H9 (cell line): ENCODE results near the gene FAM185A. TPM values are rescaled to one million over a fixed set of nuclear protein-coding genes. Genes with fewer than 3 reads are reported as not detected.

Source experiments
- DNase-seq: peaks from one replicate; pipeline ENCODE4 v3.0.0-alpha.2; 2017
- H2AFZ ChIP-seq: one replicate; pipeline ENCODE4 v1.6.1; 2013; ENCODE audit warnings: mild to moderate bottlenecking, low read length, control low read depth, moderate library complexity
- H2AK5ac ChIP-seq: 2 replicates; pipeline ENCODE4 v1.6.1; 2013; ENCODE audit warnings: low read length, control low read depth, mixed read lengths; ENCODE audit not compliant: insufficient read length
- H2BK120ac ChIP-seq: one replicate; pipeline ENCODE4 v1.6.1; 2013; ENCODE audit warnings: low read depth, mild to moderate bottlenecking, low read length, control low read depth, inconsistent platforms; ENCODE audit not compliant: poor library complexity, severe bottlenecking
- H2BK12ac ChIP-seq: 2 replicates; pipeline ENCODE4 v1.6.1; 2013; ENCODE audit warnings: low read length, control low read depth, mixed read lengths, low read depth; ENCODE audit not compliant: insufficient read length
- H2BK15ac ChIP-seq: 2 replicates; pipeline ENCODE4 v1.6.1; 2013; ENCODE audit warnings: low read depth, low read length, control low read depth
- H2BK20ac ChIP-seq: one replicate; pipeline ENCODE4 v1.6.1; 2013; ENCODE audit warnings: low read depth, mild to moderate bottlenecking, low read length, control low read depth, inconsistent platforms; ENCODE audit not compliant: poor library complexity, severe bottlenecking
- H2BK5ac ChIP-seq: 2 replicates; pipeline ENCODE4 v1.6.1; 2013; ENCODE audit warnings: low read length, control low read depth, mixed read lengths; ENCODE audit not compliant: insufficient read length
- H3K14ac ChIP-seq: 2 replicates; pipeline ENCODE4 v1.6.1; 2013; ENCODE audit warnings: low read length, control low read depth; ENCODE audit not compliant: insufficient read depth
- H3K18ac ChIP-seq: 2 replicates; pipeline ENCODE4 v1.6.1; 2013; ENCODE audit warnings: low read depth, mild to moderate bottlenecking, mixed read lengths, low read length, control low read depth; ENCODE audit not compliant: insufficient read length
- H3K23ac ChIP-seq: 2 replicates; pipeline ENCODE4 v1.6.1; 2013; ENCODE audit warnings: low read length, control low read depth, mixed read lengths, low read depth; ENCODE audit not compliant: insufficient read length
- H3K23me2 ChIP-seq: 2 replicates; pipeline ENCODE4 v1.6.1; 2013; ENCODE audit warnings: low read depth, mild to moderate bottlenecking, mixed read lengths, low read length, control low read depth; ENCODE audit not compliant: insufficient read length, poor library complexity, severe bottlenecking
- H3K27ac ChIP-seq: 2 replicates; pipeline ENCODE4 v1.5.1; 2013; ENCODE audit warnings: low read length, control low read depth, mixed read lengths, low read depth; ENCODE audit not compliant: insufficient read length
- H3K27me3 ChIP-seq: 2 replicates; pipeline ENCODE4 v1.6.1; 2013; ENCODE audit warnings: low read length, control low read depth, inconsistent platforms; ENCODE audit not compliant: insufficient read depth
- H3K4ac ChIP-seq: 2 replicates; pipeline ENCODE4 v1.6.1; 2013; ENCODE audit warnings: low read depth, mild to moderate bottlenecking, control low read depth, inconsistent platforms, low read length, moderate library complexity
- H3K4me1 ChIP-seq: 2 replicates; pipeline ENCODE4 v1.6.1; 2013; ENCODE audit warnings: low read length, control low read depth, inconsistent platforms; ENCODE audit not compliant: insufficient read depth
- H3K4me2 ChIP-seq: 2 replicates; pipeline ENCODE4 v1.6.1; 2013; ENCODE audit warnings: low read length, control low read depth, mixed read lengths; ENCODE audit not compliant: insufficient read length, insufficient read depth
- H3K56ac ChIP-seq: 2 replicates; pipeline ENCODE4 v1.6.1; 2013; ENCODE audit warnings: low read depth, mild to moderate bottlenecking, mixed read lengths, low read length, control low read depth; ENCODE audit not compliant: insufficient read length
- H3K79me1 ChIP-seq: 2 replicates; pipeline ENCODE4 v1.6.1; 2013; ENCODE audit warnings: low read depth, mild to moderate bottlenecking, moderate library complexity, low read length, control low read depth, inconsistent platforms; ENCODE audit not compliant: insufficient read depth, poor library complexity, severe bottlenecking
- H3K79me2 ChIP-seq: 2 replicates; pipeline ENCODE4 v1.6.1; 2013; ENCODE audit warnings: low read length, control low read depth, inconsistent platforms; ENCODE audit not compliant: insufficient read depth
- H3K9ac ChIP-seq: 2 replicates; pipeline ENCODE4 v1.6.1; 2013; ENCODE audit warnings: low read length, control low read depth, mixed read lengths; ENCODE audit not compliant: insufficient read length; ENCODE audit errors: extremely low read depth
- H3K9me3 ChIP-seq: one replicate; pipeline ENCODE4 v1.6.1; 2013; ENCODE audit warnings: low read depth, low read length, inconsistent platforms; ENCODE audit not compliant: control insufficient read depth
- H3T11ph ChIP-seq: one replicate; pipeline ENCODE4 v1.6.1; 2013; ENCODE audit warnings: mild to moderate bottlenecking, low read length, control low read depth, inconsistent platforms
- H4K20me1 ChIP-seq: one replicate; pipeline ENCODE4 v1.6.1; 2013; ENCODE audit not compliant: control insufficient read depth, insufficient read length, insufficient read depth
- H4K5ac ChIP-seq: 2 replicates; pipeline ENCODE4 v1.6.1; 2013; ENCODE audit warnings: low read depth, mild to moderate bottlenecking, mixed read lengths, low read length, control low read depth; ENCODE audit not compliant: insufficient read length
- H4K8ac ChIP-seq: replicated peaks from 2 replicates; pipeline ENCODE4 v1.6.1; 2013; ENCODE audit warnings: low read length, control low read depth, mixed read lengths, low read depth; ENCODE audit not compliant: insufficient read length
- H4K91ac ChIP-seq: 2 replicates; pipeline ENCODE4 v1.6.1; 2013; ENCODE audit warnings: low read depth, mild to moderate bottlenecking, moderate library complexity, mixed read lengths, low read length, control low read depth; ENCODE audit not compliant: insufficient read length
- H3K27ac Mint-ChIP-seq, 3 experiments: 2 replicates in 2 of 3; 3 replicates in 1 of 3; pipeline ENCODE4 v1.8.0; 2020 to 2021; ENCODE audit warnings: mixed read lengths in 3 of 3, mild to moderate bottlenecking in 1 of 3, moderate library complexity in 1 of 3
- H3K27me3 Mint-ChIP-seq: 2 replicates; pipeline ENCODE4 v1.8.0; 2021; ENCODE audit warnings: low read depth, mild to moderate bottlenecking, moderate library complexity, mixed read lengths
- H3K36me3 Mint-ChIP-seq, 3 experiments: 2 replicates in 2 of 3; 3 replicates in 1 of 3; pipeline ENCODE4 v1.8.0; 2020 to 2021; ENCODE audit warnings: low read depth in 3 of 3, mixed read lengths in 3 of 3; ENCODE audit not compliant: insufficient read depth in 1 of 3
- H3K4me1 Mint-ChIP-seq, 2 experiments: 2 replicates each; pipeline ENCODE4 v1.8.0; 2020; ENCODE audit warnings: mixed read lengths in 2 of 2
- H3K4me3 Mint-ChIP-seq, 2 experiments: 2 replicates in 1 of 2; 3 replicates in 1 of 2; pipeline ENCODE4 v1.8.0; 2020 to 2021; ENCODE audit warnings: mild to moderate bottlenecking in 2 of 2, mixed read lengths in 2 of 2, moderate library complexity in 1 of 2
- H3K9me3 Mint-ChIP-seq, 2 experiments: 2 replicates in 1 of 2; 3 replicates in 1 of 2; pipeline ENCODE4 v1.8.0; 2020; ENCODE audit warnings: mild to moderate bottlenecking in 2 of 2, mixed read lengths in 2 of 2, moderate library complexity in 1 of 2
- total RNA-seq: library from RNA; stranded (reverse); gene quantifications from 2 replicates; pipeline ENCODE4 v1.2.1, GENCODE V29; 2021
- TF ChIP-seq, protein P1 (sequence below): fragments of 200-600 bp; sonication (generic); conservative IDR thresholded peaks from 3 replicates; pipeline ENCODE4 v1.8.0; 2021; ENCODE audit warnings: antibody characterized with exemption, mild to moderate bottlenecking

FAM185A gene
- total RNA-seq, 1 experiment from 2014 or later, result 7.0 TPM

GRCh38 chr7:102856036-102856435, 107.2 kb downstream of the FAM185A start:
- Histone ChIP-seq H3K4me2 (no peak overlapping the region), H3K27ac (no peak overlapping the region), H2AK5ac (no peak overlapping the region), H2BK120ac (no peak overlapping the region), H4K91ac (no peak overlapping the region), H3K79me2 (no peaks in the 10 kb centered on the region), H3K9me3 (no peaks in the 10 kb centered on the region), H3K4ac (no peak overlapping the region), H2BK12ac (no peak overlapping the region), H3T11ph (no peak overlapping the region), H3K23me2 (no peaks in the 10 kb centered on the region), H2BK20ac (no peak overlapping the region), H3K9ac (no peak overlapping the region), H3K56ac (no peak overlapping the region), H3K27me3 (no peaks in the 10 kb centered on the region), H4K5ac (no peak overlapping the region), H3K4me1 (peaks cover 2% of the 10 kb centered on the region; the same call in 1 of the 2 replicates), H3K18ac (no peak overlapping the region), H3K14ac (no peak overlapping the region), H4K20me1 (no peaks in the 10 kb centered on the region), H2BK15ac (no peak overlapping the region), H3K79me1 (no peaks in the 10 kb centered on the region), H2BK5ac (no peak overlapping the region), H3K23ac (no peak overlapping the region), H4K8ac (no peak overlapping the region), H2AFZ (no peak overlapping the region)
- no peaks in the 10 kb centered on the region for H3K36me3 Mint-ChIP-seq
- TF ChIP-seq, protein P1, sequence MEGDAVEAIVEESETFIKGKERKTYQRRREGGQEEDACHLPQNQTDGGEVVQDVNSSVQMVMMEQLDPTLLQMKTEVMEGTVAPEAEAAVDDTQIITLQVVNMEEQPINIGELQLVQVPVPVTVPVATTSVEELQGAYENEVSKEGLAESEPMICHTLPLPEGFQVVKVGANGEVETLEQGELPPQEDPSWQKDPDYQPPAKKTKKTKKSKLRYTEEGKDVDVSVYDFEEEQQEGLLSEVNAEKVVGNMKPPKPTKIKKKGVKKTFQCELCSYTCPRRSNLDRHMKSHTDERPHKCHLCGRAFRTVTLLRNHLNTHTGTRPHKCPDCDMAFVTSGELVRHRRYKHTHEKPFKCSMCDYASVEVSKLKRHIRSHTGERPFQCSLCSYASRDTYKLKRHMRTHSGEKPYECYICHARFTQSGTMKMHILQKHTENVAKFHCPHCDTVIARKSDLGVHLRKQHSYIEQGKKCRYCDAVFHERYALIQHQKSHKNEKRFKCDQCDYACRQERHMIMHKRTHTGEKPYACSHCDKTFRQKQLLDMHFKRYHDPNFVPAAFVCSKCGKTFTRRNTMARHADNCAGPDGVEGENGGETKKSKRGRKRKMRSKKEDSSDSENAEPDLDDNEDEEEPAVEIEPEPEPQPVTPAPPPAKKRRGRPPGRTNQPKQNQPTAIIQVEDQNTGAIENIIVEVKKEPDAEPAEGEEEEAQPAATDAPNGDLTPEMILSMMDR, result no peak
- no peak overlapping the region for H3K4me3 Mint-ChIP-seq
- no peaks in the 10 kb centered on the region for H3K9me3 Mint-ChIP-seq
- DNase-seq, result no peak
- H3K4me1 Mint-ChIP-seq, result peaks cover 11 to 12% of the 10 kb centered on the region in 2 experiments
- H3K27me3 Mint-ChIP-seq, result no peaks in the 10 kb centered on the region
- no peak overlapping the region for H3K27ac Mint-ChIP-seq

Other genes starting within 250 kb of the FAM185A start
- 3.7 and 4.8 TPM in 2 replicates for gene RASA4B, start 231.2 kb upstream of the FAM185A start, total RNA-seq
- gene UPK3BL2, start 205.3 kb upstream of the FAM185A start, total RNA-seq, result 2.7 and 4.6 TPM in 2 replicates
- not detected in 2 replicates for gene SPDYE2, start 197.8 kb upstream of the FAM185A start, total RNA-seq
- 12.3 and 14.9 TPM in 2 replicates for gene POLR2J3, start 176.4 kb upstream of the FAM185A start, total RNA-seq
- 10.0 and 11.1 TPM in 2 replicates for gene RASA4, start 132.2 kb upstream of the FAM185A start, total RNA-seq
- 6.8 and 12.4 TPM in 2 replicates for gene UPK3BL1, start 106.2 kb upstream of the FAM185A start, total RNA-seq
- not detected in 2 replicates for gene SPDYE2B, start 98.7 kb upstream of the FAM185A start, total RNA-seq
- 2.6 and 3.6 TPM in 2 replicates for gene POLR2J2, start 77.3 kb upstream of the FAM185A start, total RNA-seq
- gene LRRC17, start 164.0 kb downstream of the FAM185A start, total RNA-seq, result 2.0 and 2.1 TPM in 2 replicates